Transverse colon (tissue), 3 donors: ENCODE measurements around the gene CCND2.

Experiments
- EP300 ChIP-seq: sonication (generic); formaldehyde crosslinking; IDR thresholded peaks from one replicate; pipeline ENCODE4 v1.6.1; 2017; ENCODE audit warnings: antibody characterized with exemption, low read depth
- POLR2A ChIP-seq: fragments of 450-650 bp; IDR thresholded peaks from one replicate; pipeline ENCODE4 v1.6.1; 2016; ENCODE audit warnings: antibody characterized with exemption, mild to moderate bottlenecking, moderate library complexity
- TF ChIP-seq, protein P1 (sequence below), 5 experiments: fragments of 200-600 bp in 3 of 5; fragments of 450-650 bp in 2 of 5; sonication (generic) in 3 of 5; IDR thresholded peaks; 1 replicate in 2 of 5; 2 replicates in 3 of 5; pipeline ENCODE4 v1.5.1; 2016 to 2017; ENCODE audit warnings: antibody characterized with exemption in 5 of 5, inconsistent platforms in 3 of 5, mild to moderate bottlenecking in 2 of 5, moderate library complexity in 1 of 5

DNA sequence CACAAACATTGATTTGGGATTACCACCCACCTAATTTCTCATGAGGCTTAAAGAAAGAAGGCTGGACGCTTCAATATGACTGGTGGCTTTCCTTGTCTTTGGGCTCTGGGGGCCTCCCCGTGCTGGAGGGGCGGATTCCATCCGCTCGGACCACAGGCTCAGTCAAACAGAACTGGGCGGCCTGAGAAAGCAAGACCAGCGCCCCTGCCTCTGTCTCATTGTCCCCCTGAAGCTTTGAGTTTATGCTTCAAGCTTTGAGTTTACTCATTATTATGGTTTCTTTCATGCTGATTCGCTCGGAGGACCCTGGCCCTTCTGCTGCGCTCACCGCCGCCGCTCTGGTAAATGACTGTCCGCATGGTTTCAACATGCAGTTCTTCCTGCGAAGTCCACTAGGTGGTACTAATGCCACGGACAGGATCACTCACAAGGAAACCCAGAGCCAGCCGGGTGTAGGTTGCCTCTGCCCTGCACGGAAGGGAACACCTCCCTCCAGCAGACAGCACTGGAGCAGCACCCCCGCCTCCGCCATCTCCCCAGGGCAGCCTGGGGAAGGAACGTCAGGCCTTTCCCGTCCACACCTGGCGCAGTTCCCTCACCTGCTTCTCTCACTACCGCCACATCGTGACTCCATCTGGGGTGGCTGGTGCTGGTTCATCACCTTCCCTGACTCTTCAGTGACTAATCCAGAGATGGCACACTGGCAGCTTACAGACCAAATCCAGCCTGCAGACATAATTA is 34.2 kb downstream of the CCND2 start:
- TF ChIP-seq, protein P1, sequence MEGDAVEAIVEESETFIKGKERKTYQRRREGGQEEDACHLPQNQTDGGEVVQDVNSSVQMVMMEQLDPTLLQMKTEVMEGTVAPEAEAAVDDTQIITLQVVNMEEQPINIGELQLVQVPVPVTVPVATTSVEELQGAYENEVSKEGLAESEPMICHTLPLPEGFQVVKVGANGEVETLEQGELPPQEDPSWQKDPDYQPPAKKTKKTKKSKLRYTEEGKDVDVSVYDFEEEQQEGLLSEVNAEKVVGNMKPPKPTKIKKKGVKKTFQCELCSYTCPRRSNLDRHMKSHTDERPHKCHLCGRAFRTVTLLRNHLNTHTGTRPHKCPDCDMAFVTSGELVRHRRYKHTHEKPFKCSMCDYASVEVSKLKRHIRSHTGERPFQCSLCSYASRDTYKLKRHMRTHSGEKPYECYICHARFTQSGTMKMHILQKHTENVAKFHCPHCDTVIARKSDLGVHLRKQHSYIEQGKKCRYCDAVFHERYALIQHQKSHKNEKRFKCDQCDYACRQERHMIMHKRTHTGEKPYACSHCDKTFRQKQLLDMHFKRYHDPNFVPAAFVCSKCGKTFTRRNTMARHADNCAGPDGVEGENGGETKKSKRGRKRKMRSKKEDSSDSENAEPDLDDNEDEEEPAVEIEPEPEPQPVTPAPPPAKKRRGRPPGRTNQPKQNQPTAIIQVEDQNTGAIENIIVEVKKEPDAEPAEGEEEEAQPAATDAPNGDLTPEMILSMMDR (IDR thresholded peaks at IDR 0.05), result peak; percentile 67 to 88 (median 70)
- no peak for TF ChIP-seq EP300
- TF ChIP-seq POLR2A, result no peak
